Mammary epithelial cell (primary cell): ENCODE results near the gene LRRFIP1.

Experiments used
- CTCF ChIP-seq, 2 donors: IDR thresholded peaks in 1 of 2; conservative IDR thresholded peaks in 1 of 2; 2 replicates each; pipeline ENCODE4 v1.5.1; 2011 to 2012; ENCODE audit warnings: inconsistent platforms in 2 of 2, low read length in 2 of 2, mild to moderate bottlenecking in 2 of 2, control low read depth in 1 of 2, low read depth in 1 of 2; ENCODE audit not compliant: insufficient read depth in 1 of 2; ENCODE audit errors: extremely low read depth in 1 of 2
- EZH2 ChIP-seq: IDR thresholded peaks from 2 replicates; pipeline ENCODE4 v1.6.1; 2012; ENCODE audit warnings: low read length, inconsistent platforms, borderline replicate concordance

- TF ChIP-seq CTCF (conservative IDR thresholded peaks at IDR 0.05 in 1 of 2, IDR thresholded peaks at IDR 0.05 in 1 of 2; ENCODE audit: extremely low read depth in 1 of 2, insufficient read depth in 1 of 2, low read depth in 1 of 2, low read length in 2 of 2): no peak
- no peak for TF ChIP-seq EZH2
Measured at GRCh38 chr2:237629188-237629534, 1.8 kb downstream of the LRRFIP1 start.
